HG03378 (cell line): ENCODE data around the gene NAA50.
A peak's percentile ranks its signal among the peaks of the same experiment; 100 is the strongest.

Experiments
- ATAC-seq: cut with Tn5 transposase; IDR thresholded peaks from one replicate; pipeline ENCODE4 v1.9.1; 2021; ENCODE audit warnings: mild to moderate bottlenecking, moderate library complexity; ENCODE audit not compliant: unreplicated experiment

Gene NAA50

DNA sequence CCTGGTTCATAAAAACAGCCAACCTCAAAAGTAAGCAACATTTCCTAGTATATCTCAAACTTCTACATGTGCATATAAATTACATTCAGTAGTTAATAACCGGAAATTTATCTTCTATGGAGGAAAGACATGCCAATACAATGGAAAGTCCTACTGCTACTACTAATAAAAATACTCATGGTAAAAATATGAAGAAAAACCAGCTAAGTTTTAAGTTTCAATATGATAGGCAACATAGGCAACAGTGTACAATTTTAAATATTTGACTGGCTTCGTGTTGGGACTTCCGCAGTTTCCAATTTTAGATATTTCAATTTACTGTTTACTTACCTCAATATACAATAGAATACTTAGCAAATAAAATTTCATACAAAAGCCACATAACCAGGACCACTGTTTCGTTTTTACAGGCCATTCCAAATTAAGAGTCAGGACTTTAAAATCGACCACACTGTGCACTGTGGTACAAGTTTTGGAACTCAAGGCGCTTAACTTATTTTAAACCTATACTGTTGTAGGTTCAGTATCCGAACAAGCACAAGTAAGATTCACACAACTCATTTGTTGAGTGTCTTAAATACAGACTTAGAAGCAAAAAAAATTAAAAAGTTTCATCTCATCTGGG, 2.9 kb downstream of the NAA50 start:
- ATAC-seq, result no peak

DNA sequence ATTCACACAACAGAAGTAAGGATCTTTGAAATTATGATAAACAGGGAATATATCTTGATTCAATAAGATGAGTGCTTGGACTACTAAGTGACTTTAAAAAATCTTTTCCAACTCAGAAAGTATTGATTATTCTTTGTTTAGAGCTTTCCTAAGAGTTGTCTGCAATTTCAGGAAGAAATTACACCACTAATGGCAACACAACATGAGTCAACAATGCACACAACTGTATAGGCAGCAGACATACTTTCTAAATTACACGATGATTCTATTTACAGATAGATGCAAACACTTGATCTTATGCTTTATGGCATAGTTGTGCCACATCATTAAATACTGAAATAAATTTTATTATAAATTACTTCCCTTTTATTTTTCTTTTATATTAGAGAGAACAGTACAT, 4.4 kb downstream of the NAA50 start:
- no peak for ATAC-seq

DNA sequence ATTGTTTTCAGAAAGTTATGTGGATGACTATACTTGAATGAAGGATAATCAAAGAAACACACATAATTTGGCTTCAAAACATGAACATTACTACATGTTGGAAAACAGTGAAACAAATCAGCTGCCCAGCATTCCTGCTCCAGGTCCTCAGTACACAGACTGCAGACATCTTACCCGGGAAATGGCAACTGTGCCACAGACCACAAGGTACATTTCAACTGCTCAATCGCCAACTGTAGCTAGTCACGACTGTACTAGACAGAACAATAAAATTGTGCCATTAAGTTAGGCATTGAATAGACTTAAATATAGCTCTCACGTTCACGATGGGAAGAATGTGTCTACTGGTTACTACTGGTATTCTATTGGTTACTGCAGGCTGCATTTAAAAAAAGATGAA, 5.0 kb downstream of the NAA50 start:
- ATAC-seq, result no peak

DNA sequence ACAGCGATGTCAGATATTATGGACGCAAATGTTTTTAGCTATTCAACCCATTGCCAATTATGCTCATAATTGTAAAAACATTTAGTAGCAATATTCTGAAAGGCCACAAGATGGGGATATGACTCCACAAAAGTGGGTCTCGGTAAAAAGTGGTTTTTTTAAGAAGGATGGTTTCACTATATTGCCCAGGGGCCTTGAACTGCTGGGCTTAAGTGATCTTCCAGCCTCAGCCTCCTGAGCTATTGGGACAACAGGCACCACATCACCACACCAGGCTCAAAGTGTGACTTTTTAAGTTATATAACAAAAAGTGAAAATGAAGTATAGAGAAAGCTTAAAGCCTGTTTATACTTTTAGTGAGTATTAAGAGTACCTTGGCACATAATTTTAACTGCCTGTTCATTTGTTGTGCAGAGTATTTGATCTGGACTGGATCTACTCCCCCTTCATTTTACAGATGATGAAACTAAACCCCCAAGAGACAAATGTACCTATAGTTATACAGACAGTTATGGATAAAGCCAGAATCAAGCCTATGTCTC, 9.4 kb downstream of the NAA50 start:
- ATAC-seq, result peak; percentile 61

DNA sequence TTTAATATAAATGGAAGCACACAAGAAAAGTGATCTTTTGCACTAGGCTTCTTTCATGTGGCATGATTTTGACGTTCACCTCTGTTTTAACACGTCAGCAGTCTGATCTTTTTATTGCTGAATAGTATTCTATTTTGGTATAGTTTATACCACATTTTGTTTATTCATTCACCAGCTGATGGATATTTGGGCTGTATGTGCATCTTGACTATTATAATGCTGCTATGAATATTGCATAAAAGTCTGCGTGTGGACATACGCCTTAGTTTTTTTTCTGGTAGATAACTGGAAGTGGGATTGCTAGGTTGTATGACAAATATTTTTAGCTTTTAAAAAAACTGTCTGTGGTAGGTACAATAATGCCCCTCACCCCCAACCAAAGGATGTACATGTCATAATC, 14.4 kb downstream of the NAA50 start:
- no peak for ATAC-seq

DNA sequence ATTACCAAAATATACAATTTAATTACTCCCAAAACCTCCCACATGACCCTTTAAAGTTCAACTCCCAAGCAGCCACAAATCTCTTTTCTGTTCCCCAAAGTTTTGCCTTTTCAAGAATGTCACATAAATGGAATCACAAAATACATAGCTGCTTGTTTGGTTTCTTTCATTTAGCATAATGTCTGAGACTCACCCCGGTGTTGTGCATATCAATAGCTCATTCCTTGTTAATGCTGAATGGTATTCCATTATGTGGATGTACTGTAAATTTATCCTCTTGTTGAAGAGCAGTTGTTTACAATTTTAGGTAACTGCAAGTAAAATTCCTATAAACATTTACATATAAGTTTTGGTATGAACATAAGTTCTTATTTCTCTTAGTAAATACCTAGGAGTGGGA, 15.5 kb downstream of the NAA50 start:
- ATAC-seq, result no peak

DNA sequence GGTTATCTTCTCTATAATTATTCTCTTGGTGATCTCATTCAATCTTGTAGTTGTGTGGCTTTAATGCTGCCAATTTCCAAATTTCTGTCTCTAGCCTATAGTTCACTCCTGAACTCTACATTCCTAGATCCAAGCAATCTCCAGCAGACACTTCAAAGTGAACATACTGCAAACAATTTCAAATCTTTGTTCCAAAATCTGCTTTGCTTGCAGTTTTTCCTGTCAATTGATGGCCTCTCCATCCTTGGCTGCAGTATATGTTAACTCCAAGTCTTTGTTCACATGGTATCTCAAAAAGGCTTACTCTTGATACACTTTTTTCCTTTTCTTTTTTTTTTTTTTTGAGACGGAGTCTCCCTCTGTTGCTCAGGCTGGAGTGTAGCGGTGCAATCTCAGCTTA, 17.4 kb downstream of the NAA50 start:
- ATAC-seq, result no peak

DNA sequence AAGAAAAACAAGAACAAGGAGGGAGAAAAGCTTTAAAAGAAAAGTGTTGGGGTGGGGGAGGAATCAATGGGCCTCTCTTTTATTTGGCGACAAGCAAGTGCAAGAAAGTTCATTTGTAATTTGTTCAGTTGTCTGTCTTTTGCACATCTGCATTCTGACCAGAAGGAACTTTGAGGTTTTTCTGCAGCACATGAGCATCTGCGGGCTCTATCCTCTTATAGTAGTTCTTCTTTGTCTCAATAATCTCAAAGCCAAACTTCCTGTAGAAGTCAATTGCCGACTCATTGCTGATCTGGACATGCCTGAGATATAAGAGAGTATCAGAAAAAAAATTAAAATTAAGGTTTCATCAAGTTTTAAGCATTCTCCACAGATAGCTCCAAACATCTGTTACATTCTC, 24.4 kb downstream of the NAA50 start:
- ATAC-seq, result no peak

DNA sequence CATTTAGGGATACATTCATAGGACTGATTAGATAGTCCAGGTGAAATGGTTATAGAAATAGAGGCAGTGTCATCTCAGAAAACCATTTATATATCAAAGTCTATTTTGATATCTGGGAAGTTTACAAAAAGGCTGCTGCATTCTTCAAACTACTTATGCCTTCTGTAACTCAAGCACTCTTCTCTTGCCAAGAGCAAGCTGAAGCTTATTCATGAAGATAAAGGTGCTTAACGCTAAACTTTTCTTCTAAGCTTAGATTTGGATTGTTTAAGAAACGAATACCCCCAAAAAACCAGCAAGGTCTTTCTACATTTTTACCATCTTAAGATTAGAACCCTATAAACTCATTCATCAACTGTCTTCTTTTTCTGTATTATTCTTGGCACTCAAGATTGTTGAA, 26.3 kb downstream of the NAA50 start:
- ATAC-seq, result no peak

DNA sequence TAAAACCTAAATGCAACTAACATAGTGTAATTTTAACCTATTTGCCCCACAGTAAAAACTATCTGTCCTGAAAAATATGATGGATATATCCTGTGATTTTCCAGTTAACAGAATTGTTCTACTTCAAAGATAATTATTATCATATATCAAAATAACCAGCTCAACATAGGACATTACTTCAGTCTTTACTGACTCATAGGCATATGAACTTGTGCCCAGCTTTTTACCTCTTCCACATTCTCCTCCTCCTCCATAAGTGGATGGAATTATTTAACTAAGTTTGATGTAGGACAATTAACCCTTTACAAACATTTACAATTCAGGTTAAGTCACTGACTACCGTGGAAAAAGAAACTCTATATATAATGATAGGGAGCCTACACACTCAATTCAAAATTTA, 26.8 kb downstream of the NAA50 start:
- no peak for ATAC-seq

DNA sequence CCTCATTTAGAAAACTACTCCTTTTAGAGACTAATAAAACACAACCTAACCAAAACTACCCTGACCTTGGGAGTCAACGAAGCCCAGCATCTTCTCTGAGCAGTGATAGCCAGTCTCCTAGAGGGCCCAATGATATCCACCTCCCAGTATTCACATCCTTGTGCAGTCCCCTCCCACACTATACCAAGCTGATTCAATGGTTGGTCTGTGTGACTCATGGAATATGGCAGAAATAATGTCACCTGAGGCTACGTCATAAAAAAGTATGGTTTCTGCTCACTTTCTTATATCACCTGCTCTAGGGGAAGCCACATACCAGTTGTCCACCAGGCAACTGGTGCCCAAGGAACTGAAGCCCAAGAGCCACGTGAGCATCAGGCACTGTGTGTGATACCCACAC, 28.2 kb downstream of the NAA50 start:
- no peak for ATAC-seq

DNA sequence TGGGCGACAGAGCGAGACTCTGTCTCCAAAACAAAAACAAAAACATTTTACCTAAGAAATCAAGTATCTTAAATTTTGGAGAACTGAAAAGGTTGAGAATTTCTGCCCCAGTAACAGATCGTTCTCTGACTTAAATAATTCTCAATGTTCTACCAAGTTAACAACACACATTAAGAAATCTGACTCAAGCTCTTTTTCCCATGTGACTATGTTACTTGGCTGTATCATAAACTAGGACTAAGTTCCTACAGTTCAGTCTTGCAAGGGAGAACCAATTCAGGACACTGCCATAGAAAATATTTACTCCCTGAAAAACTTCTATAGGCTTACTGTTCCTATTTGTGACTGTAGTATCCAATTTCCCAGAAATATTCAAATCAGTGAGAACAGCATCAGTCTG, 28.7 kb downstream of the NAA50 start:
- no peak for ATAC-seq

DNA sequence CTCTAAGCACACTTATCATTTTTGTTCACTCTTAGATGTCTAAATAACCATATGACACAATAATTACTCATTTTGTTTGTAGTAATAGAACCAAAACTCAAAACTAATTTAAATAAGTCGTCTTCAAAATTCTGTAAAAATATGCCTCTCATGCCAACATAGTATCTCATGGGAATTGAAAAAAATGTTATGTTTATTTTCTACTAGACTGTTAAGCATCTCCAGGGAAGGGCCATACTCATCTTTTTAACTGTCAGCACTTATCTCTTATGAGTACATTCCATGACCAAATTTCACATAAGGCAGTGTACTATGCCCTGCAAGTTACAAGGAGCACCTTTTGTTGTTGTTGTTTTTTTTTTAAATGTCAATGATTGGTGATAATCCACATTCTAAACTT, 31.3 kb downstream of the NAA50 start:
- no peak for ATAC-seq

DNA sequence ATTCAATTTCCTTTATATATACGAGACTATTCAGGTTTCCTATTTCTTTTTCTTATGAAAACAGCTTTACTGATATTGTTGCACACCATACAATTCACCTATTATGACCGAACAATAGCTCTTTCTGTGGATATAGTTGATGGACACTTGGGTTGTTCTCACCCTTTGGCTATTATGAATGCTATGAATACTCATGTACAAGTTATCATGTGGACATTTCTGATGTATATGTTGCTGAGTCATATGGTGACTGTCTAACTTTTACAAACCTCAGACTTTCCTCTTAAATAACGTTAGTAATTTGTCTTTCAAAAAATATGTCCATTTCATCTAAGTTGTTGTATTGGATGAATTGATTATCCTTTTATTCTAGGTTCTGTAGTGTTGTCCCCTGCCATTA, 33.9 kb downstream of the NAA50 start:
- ATAC-seq, result no peak

DNA sequence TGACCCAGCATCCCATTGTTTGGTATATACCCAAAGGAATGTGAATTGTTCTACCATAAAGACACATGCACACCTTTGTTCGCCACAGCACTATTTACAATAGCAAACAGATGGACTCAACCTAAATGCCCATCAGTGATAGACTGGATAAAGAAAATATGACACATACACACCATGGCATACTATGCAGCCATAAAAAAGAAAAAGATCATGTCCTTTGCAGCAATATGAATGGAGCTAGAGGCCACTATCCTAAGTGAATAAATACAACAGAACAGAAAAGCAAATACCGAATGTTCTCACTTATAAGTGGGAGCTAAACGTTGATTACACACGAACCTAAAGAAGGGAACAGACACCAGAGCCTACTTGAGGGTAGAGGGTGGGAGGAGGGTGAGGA, 38.2 kb downstream of the NAA50 start:
- no peak for ATAC-seq

DNA sequence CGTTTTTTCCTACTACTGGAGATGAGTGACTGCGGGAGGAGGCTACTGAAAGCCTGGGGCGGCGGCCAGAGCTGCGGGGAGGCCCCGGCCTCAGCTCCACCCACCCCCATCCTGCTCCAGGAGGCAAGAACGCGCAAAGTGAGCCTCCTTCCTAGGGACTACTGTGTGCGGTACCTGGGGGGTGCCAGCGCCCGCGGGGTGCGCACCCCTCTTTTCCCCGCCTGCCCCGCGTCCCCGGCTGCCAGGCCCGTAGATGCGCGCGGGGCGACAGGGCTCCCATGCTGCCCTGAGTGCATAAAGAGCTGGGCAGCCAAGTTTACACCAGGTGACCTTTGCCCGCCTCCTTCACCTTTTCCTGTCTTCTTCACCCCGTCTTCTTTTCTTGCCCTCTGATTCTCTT, 47.1 kb downstream of the NAA50 start:
- no peak for ATAC-seq

DNA sequence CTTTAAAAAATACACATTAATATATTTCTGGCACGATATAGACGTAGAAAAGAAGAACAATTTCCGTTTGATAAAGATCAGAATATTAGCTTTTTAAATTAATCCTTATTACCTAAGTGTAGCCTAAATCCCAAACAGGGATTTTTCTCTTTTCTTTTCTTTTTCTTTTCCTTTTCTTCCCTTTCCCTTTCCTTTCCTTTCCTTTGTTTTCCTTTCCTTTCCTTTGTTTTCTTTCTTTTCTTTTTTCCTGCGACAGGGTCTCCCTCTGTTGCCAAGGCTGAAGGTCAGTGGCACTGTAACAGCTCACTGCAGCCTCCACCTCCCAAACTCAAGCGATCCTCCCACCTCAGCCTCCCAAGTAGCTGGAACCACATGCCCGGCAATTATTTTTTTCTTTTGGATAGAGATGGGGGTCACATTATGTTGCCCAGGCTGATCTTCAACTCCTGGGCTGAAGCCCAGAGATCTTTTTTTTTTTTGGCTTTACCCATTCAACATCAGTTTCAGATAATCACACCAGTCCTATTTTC, 47.8 kb downstream of the NAA50 start:
- no peak for ATAC-seq

DNA sequence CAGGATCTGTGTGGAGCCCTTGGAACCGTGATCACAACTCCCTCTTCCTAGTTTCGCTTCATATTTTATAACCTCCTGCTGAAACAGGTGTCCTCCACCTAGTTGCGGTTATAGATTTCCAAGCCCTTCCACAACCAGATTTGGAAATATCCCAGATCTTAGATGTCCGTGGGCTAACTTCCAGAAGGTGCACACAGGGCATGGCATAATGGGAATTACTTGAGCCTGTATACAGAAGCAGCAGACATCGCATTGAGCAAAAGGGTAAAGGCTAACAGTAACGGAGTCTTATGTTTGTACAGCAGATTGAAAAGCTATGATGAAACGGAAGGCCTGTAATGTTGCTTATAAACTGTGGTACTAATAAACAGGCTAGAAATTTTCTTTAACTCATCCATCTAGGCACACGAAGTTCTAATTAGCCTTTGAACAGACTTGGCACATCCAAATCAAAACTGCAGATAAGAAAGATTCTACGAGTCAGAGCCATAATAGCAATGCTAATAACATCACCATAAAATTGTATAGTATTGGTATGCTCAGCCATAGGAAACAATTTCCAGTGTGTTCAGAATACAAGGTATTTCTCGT, 48.5 kb downstream of the NAA50 start:
- no peak for ATAC-seq

DNA sequence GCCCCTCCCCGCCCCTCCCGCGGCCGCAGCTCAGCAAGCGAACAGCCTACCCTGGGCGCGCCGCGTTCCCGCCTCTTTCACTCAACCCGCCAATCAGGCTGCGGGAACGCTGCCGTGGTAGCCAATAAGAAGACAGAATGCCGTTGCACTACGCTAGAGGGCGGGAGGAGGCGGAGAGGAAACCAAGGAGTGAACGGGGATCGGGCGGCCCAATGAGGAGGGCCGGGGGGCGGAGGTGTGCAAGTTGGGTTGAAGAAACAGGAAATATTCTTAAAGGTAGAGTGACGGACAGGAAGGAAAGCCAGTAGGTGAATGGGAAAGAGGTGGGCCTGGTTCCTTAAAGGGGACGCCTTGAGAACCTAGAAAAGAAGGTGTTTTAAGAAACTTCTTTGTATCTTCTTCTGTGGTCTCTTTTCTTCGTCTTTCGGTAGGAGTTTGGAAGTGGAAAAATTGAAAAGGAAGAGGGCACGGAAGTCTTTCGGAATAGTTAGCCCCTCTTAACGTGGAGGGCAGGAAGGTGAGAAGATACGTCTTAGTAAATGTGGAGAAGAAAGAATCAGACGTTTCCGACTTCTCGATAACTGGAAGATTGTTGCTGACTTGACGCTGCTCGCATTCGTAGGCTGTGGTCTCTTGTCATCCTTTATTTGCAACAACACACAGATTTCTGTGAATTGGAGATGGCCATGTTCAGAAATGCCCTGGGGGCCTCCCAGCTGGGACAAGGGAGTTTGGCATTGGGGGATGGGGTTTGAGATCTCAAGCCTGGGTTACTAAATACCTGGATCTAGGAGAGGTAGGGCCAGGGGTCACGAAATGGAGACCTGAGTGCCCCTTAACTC, 49.2 kb downstream of the NAA50 start:
- ATAC-seq, result peak; percentile 96

DNA sequence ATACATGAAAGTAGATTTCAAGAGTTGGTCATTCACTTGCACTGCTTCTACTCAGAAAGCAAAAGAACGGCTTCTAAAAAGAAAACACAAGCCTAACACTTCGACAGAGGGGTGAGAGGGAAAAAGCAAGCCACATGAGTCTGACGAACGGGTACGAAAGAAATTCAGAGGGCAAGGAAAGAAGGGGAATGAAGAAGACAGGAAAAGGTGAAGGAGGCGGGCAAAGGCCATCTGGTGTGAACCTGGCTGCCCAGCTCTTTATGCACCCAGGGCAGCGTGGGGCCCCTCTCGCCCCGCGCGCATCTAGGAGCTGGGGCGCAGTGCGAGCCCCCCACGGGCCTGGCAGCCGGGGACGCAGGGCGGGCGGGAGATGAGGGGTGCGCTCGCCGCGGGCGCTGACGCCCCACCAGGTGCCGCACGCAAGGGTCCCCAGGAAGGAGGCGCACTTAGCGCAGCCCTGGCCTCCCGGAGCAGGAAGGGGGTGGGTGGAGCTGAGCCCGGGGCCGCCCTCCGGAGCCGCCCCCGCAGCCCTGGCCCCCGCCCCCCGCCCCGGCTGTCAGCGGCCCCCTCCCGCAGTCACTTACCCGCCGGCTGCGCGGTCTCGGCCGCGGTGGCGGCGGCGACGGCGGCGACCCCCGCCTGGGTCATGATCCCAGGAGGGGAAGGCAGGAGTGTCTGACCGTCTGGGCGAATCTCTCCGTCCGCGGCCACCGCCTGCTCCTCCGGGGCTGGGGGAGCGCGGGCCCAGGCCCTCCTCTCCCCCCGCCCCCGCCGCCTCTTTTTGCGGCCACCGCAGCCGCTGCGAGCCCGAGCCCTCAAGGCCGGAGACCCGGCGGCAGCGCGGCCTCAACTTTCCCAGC, 50.0 kb downstream of the NAA50 start, which contains the start of gene USF3:
TSS of gene USF3 (minus strand) at position 857 of the 860 bp plus-strand sequence. CDS start 21,764 bp downstream, outside the sequence.
- ATAC-seq, result peak; percentile 28

DNA sequence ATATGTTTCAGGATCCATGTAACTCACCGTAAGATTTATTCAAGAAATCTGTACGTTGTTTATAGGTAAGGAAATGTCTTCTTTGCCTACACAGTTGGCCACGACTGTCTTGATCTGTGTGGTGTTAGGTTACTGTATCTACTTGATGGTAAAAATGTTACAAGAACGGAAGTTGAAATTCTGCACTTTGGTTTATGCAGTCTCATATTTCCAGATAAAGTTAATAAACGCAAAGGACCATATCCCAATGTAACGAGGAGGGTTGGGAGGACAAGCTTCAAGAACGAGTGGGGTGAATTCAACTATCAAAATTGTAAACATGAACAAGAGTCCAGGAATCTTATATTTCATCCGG, 50.6 kb downstream of the NAA50 start:
- no peak for ATAC-seq
